Erythroblast (primary cell): ENCODE results near the gene LRRC52.
"Not testable (repeated sequence)": the region's sequence is repeated elsewhere in the genome, so short reads cannot be mapped to it uniquely, and the experiment has no call there.

Experiments
- DNase-seq, 2 experiments: peaks; one replicate each; lab custom pipeline; 2025; lab: John Stamatoyannopoulos, UW
- GATA1 ChIP-seq: IDR thresholded peaks from 2 replicates; pipeline ENCODE4 v1.6.1; 2011; ENCODE audit warnings: low read depth, mild to moderate bottlenecking, control low read depth, low read length, moderate library complexity
- POLR2A ChIP-seq: IDR thresholded peaks from 2 replicates; pipeline ENCODE4 v1.6.1; 2011; ENCODE audit warnings: mild to moderate bottlenecking, low read length

Gene LRRC52

DNA sequence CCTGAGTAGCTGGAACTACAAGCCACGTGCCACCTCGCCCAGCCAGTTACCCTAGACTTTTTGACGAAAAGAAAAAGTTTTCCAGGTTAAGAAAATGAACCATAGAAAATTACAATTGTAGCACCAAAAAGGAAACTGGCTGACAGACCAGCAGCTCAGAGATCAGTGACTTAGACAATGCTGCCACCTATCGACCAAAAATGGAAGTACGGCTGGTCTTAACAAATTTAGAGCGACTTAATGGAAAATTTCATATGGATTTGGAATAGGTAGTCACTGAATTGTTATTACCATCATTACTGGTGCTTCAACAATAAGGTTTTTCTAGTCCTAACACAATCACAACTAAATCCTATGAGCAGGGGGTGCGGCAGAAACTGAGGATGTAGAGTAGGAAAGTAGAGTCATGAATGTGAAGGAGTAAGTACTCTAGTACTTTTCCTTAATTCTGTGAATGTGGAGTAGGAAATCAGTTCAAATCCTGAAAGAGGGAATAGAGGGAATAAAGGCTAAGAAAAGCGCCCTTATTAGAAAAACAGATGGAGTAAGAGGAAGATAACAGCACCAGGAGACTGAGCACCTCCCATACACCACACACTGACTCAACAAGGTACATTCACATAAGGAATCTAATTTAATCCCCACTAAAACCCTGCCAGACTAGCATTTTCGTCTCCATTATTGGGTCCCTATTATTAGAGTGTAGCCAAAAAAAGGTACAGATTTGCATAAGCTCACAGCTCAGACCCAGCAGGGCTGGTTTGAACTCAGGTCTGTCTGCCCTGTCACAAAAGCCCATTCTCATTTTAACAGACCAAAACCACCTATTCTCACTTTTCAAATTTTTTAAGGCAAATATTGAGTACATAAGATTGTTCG, 49.4 kb downstream of the LRRC52 start:
- DNase-seq = peak; percentile 77 to 90
- TF ChIP-seq POLR2A = no peak
- TF ChIP-seq GATA1 = no peak

DNA sequence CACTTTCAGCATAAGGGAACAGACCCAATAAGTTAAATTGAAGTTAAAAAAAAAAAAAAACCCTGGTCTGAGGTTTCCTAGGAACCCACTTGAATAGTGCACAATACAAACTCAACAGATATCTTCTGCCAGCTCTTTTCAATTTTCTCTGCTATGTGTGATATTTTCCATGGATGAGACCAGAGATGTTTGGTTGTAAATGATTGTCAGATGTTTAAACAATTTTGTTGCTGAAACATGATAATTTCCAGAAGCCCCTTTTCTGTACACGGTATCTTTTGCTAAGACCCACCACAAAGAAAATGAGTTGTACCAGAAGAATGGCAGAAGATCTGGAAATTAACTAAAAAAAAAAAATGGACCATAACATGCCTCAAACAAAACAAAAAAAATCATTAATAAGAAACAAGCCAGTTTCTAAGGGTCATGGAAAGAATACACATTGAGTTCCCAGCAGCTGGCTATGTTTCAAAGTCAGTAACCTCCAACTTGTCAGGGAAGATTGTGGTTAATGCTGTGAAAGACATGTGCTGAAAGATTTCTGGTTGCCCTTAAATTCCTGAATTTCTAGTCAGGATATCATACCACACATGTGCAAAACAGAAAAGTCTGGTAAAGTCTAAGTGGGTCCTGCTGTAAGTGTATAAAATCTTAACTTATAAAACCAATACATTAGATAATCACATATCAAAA, 51.6 kb downstream of the LRRC52 start:
- TF ChIP-seq GATA1 (no peak), POLR2A (no peak)
- no peak for DNase-seq

DNA sequence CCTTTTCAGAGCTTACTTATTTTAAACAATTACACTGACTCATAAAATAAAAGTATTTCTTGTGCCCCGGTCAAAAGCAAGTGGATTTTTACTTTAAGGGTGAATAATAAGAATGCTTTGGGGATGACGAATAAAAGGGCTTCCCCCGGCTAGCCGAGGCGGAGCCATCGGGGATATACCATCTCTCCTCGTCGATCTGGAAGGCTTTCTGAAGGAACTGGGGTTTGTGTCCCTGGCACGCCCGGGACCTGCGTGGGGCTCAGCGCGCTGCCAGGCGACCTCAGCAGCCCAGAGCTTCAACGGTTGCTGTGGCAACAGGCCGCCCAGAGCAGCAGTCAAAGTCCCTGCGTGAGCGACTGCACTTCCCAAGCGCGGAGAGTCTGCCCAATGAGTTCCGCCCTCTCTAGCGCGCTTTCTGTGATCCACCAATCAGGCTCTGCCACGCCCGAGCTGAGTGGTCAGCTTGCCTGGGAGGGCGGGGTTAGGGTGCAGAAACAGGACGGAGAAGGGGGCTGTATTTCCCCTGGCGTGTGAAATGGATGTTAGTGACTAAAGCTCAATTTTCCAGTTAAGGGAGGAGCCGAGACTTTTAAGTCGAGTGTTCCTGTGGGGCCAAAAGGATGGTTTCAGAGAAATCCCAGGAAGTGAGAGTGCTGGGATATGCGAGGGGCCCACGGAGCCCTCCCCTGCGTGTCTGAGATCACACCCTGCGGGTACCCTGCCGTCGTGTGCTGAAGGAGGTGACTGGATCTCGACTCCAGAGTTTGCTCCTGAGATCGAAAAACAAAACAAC, 54.3 kb downstream of the LRRC52 start:
- peak; percentile 97 for DNase-seq
- peak; percentile 39 for TF ChIP-seq POLR2A
- TF ChIP-seq GATA1 = no peak

DNA sequence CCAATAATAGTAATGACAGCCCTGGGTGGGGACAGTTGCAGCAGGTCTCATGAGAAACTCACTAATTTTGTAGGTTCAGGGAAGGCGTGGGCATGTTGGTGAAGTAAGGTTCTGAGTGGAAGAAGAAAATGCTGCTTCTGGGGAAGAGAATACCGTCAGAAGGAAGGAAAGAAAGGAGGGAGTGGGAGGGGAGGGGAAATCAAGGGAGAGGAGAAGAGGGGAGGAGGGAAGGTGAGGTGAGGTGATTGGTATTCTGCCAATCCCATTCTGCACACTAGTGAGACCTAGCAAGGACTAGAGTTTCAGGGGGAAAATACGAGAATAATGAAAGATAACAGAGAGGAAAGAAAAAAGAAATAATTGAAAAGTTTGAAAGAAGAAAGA, 54.9 kb downstream of the LRRC52 start:
- TF ChIP-seq POLR2A = no peak
- no peak for TF ChIP-seq GATA1
- DNase-seq = no peak

DNA sequence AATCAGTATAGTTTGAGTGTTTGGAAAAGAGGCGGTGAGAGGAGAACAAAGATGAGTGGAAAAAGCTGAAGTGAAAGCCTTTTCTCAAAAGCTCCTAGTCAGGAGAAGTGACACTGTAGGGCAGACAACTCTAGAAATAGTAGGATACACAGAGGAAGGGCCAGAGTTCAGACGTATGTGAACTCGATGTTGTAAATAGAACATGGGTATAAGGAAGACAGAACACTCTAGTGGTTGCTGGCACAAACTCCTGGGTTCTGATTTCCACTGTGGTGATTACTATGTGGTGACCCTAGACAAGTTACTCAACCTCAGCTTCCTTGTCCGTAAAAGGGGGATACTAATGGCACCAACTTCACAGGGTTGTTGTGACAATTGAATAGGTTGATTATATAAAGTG, 57.0 kb downstream of the LRRC52 start:
- TF ChIP-seq POLR2A = no peak
- no peak for TF ChIP-seq GATA1

DNA sequence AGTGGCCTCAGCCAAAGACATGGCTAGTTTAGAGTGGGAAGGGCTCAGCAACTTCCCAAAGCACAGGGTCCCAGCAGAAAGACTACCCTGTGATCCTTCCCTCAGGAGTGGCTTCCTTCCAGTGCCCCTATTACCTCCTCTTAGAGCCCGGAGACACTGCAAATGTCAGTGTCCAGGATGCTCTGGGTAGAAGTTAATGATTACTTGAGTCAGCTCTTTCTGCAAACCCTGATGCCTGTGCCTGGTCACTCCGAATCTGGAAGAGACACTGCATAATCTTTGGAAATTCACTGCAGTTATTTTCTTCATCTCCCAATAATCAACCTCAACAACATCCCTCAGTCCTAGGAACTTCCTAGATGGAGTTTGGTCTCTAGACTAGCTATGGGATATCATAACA, 60.0 kb downstream of the LRRC52 start:
- TF ChIP-seq GATA1 = no peak
- no peak for TF ChIP-seq POLR2A

More for the DNA sequence above, 57.0 kb downstream of the LRRC52 start:
- DNase-seq = no peak

DNA sequence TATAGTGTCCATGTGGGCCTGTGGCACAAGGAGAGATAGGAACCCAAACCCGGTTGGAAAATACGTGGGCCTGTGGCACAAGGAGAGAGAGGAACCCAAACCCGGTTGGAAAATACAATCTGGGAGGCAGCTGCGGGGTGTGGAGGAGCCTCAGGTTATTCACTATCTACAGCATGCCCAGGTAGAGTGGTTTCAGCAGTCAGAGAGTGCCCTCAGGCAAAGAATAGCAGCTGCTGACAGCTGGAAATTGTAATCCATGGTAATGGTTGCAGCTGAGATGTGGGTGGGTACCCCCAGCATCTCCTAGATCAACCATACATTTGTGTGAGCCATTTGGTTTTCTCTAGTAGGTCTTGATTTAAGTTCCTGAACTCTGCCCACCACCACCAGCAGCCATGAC, 61.4 kb downstream of the LRRC52 start:
- TF ChIP-seq POLR2A (no peak), GATA1 (no peak)
- no peak for DNase-seq

More for the DNA sequence above, 60.0 kb downstream of the LRRC52 start:
- DNase-seq = no peak

DNA sequence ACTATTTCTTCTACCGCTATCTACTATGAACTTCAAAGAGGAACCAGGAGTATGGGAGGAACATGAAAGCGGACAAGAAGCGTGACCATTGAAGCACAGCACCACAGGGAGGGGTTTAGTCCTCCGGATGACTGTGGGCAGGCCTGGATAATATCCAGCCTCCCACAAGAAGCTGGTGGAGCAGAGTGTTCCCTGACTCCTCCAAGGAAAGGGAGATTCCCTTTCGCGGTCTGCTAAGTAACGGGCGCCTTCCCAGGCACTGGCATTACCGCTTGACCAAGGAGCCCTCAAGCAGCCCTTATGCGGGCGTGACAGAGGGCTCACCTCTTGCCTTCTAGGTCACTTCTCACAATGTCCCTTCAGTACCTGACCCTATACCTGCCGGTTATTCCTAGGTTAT, 62.9 kb downstream of the LRRC52 start:
- not testable (repeated sequence) for DNase-seq

DNA sequence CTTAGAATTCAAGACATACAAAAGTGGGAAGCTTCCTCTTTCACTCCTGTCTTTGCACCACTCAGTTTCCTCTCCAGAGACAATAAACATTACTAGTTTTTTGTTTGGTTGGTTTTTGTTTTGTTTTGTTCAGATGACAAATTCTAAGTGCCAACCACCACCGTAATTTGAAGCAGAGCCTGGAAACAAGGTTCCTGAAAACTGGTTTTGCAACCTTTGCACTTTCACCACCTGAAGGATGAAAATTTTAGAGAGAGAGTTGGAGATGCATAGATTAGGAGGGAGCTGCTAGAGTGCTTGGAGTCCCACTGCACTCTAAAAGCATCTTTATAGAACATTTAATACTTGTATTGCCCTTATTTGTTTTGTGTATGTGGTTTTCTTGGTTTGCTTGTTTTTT, 67.1 kb downstream of the LRRC52 start:
- no peak for DNase-seq
- no peak for TF ChIP-seq POLR2A
- no peak for TF ChIP-seq GATA1

DNA sequence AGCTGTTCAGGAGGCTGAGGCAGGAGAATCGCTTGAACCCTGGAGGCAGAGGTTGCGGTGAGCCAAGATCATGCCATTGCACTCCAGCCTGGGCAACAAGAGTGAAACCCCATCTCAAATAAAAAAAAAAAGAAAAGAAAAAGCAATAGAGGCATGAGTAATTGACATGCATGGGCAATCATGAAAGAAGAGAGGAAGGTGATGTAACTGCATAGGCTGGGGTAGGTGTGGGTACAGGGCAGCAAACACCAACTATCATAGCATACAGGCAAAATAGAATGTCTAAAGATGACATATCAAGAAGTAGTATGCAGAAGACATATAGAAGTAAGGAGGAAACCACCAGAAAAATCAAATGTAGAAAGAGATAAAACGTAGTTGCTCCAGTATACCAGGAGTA, 68.3 kb downstream of the LRRC52 start:
- no peak for DNase-seq
- TF ChIP-seq GATA1 (no peak), POLR2A (no peak)
